Measurements from ENCODE around the gene TMEM50B.
"Not testable (repeated sequence)": the region's sequence is repeated elsewhere in the genome, so short reads cannot be mapped to it uniquely, and the experiment has no call there.

Gene TMEM50B

GRCh38 chr21:33419538-33420123 lies 60.1 kb downstream of the TMEM50B start:
- H3K4me3 ChIP-seq = peak overlapping the region; percentile 25
- H3K27ac ChIP-seq = peak overlapping the region; percentile 48 to 87
- DNase-seq (ENCODE audit: low spot score) = no peak
- no peak for TF ChIP-seq CTCF (IDR thresholded peaks at IDR 0.05)

GRCh38 chr21:33418691-33419090 lies 61.1 kb downstream of the TMEM50B start:
- no peak for DNase-seq (ENCODE audit: low spot score)

GRCh38 chr21:33414926-33415325 lies 64.8 kb downstream of the TMEM50B start:
- H3K27ac ChIP-seq = peak overlapping the region in 1 of 2 donors; percentile 16
- no peak overlapping the region for H3K4me3 ChIP-seq
- no peak for DNase-seq (ENCODE audit: low spot score)
- TF ChIP-seq CTCF (IDR thresholded peaks at IDR 0.05) = no peak

More at GRCh38 chr21:33418691-33419090, 61.1 kb downstream of the TMEM50B start:
- no peak for TF ChIP-seq CTCF (IDR thresholded peaks at IDR 0.05)
- Histone ChIP-seq H3K27ac (peak overlapping the region in 1 of 2 donors; percentile 48), H3K4me3 (no peak overlapping the region)

GRCh38 chr21:33414068-33414467 lies 65.7 kb downstream of the TMEM50B start:
- DNase-seq (ENCODE audit: low spot score) = no peak

GRCh38 chr21:33412832-33413519 lies 66.8 kb downstream of the TMEM50B start:
- H3K27ac ChIP-seq = peak overlapping the region in 1 of 2 donors; percentile 11
- no peak overlapping the region for H3K4me3 ChIP-seq
- no peak for DNase-seq (ENCODE audit: low spot score)
- TF ChIP-seq CTCF (IDR thresholded peaks at IDR 0.05) = no peak

More at GRCh38 chr21:33414068-33414467, 65.7 kb downstream of the TMEM50B start:
- no peak overlapping the region for H3K4me3 ChIP-seq
- H3K27ac ChIP-seq = no peak overlapping the region
- no peak for TF ChIP-seq CTCF (IDR thresholded peaks at IDR 0.05)

GRCh38 chr21:33412439-33412831 lies 67.3 kb downstream of the TMEM50B start:
- not testable (repeated sequence) for H3K4me3 ChIP-seq; DNase-seq (ENCODE audit: low spot score); H3K27ac ChIP-seq

GRCh38 chr21:33411949-33412430 lies 67.8 kb downstream of the TMEM50B start:
- DNase-seq (ENCODE audit: low spot score) = no peak
- Histone ChIP-seq H3K27ac (no peak overlapping the region), H3K4me3 (no peak overlapping the region)
- no peak for TF ChIP-seq CTCF (IDR thresholded peaks at IDR 0.05)

Data from coronary artery (tissue), 2 donors.